ENCODE data around the gene PROB1.
"Not testable (repeated sequence)": the region's sequence is repeated elsewhere in the genome, so short reads cannot be mapped to it uniquely, and the experiment has no call there.

The PROB1 gene

GRCh38 chr5:139414581-139415130 lies 19.8 kb upstream of the PROB1 start:
- no peak for DNase-seq (ENCODE audit: low spot score)

- no peak for DNase-seq (ENCODE audit: low spot score)
These were observed 19.1 kb upstream of the PROB1 start for GRCh38 chr5:139413963-139414362.

DNA sequence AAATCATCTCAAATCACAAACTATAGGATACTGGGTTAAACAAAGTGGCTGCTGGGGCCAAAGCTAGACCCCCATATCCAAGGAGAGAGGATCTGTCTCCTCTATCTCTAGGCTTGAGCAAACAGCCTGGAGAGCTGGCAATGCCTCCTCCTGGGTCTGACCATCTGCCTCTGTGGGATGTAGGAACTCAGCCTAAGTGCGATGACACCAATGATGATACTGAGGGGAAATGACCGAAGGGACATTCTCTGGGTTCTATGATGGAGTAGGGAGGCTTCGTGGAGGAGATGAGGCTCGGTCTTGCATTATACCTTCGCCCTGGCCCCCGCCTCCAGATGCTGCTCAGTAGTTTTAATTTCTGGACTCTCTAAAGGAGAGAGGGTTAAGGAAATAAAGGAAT lies 18.2 kb upstream of the PROB1 start:
- no peak for DNase-seq (ENCODE audit: low spot score)

DNA sequence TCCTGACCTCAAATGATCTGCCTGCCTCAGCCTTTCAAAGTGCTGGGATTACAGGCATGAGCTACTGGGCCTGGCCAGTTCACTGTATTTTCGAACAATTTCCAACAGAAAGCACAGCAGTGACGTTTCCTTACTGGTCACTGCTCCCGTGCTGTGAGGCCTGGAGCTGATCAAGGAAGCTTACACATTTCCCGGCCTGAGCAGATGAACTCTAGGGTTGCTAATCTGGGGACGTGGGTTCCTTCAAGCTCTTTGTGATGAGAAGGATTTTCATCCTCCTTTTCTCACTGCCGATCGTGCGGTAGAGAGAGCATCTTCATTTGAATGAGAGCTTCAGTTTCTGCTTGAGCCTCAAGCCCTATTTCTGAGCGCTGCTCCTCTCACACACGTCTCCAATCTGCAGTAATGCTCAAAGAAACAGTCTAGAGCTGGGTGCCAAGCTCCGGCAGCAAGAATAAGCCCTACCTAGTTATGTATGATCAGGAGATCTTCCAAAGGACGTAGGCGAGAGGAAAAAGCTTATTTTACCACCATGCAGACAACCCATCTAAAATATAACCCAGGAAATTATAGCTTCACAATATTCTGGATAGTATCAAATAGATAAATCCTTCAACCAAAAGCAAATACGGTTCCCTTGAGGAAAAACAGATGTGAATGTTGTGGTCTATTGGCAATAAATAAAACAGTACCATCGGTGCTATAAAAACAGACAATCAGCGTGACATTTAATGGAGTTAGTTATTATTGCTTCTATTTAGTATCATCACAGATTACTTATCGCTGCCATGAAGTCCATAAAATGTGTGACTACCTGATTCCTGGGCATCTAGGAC lies 16.3 kb upstream of the PROB1 start:
- no peak for DNase-seq (ENCODE audit: low spot score)

DNA sequence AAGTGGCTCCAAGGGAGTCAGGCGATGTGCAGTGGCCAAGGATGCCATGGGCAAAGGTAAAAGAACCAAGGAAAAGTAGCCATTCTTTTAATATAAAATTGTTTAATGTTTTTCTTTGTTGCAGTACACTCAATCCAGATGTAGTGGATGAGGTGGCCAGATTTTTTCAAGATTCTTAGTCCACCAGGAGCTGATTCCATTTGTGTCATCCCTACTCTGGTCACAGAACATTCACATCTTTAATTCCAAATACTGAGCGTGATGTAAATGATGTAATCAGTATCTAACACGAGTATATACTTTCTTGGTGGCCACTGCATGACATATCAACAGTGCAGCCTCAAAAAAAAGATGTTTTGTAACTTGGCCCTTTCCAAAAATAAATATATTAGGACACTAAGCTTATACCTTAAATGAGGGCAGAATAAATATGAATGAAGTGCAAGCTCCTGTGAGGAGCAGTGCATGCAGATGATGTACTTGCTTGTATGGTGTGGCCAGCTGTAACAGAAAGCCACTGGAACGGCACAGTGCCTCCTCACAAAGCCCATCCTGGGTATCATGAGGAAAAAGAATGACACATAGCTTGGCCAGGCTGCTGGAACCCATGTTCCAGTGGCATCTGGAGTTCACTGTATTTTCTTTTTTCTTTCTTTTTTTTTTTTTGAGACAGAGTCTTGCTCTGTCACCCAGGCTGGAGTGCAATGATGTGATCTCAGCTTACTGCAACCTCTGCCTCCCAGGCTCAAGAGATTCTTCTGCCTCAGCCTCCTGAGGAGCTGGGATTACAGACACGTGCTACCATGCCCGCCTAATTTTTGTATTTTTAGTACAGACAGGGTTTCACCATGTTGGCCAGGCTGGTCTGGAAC lies 15.5 kb upstream of the PROB1 start:
- no peak for DNase-seq (ENCODE audit: low spot score)

DNA sequence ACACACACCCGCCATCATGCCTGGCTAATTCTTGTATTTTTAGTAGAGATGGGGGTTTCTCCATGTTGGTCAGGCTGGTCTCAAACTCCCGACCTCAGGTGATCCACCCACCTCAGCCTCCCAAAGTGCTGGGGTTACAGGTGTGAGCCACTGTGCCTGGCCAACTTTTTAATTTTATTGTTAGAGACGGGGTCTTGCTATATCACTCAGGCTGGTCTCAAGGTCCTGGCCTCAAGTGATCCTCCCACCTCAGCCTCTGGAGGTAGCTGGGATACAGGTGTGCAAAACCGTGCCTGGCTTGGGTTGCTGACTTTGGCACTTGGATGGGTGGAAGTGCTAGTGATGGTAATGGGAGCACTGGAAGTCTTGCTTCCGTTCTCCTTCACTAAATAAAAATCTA lies 14.2 kb upstream of the PROB1 start:
- not testable (repeated sequence) for DNase-seq (ENCODE audit: low spot score)

- no peak for DNase-seq (ENCODE audit: low spot score)
These were observed 13.3 kb upstream of the PROB1 start for GRCh38 chr5:139408191-139408590.

DNA sequence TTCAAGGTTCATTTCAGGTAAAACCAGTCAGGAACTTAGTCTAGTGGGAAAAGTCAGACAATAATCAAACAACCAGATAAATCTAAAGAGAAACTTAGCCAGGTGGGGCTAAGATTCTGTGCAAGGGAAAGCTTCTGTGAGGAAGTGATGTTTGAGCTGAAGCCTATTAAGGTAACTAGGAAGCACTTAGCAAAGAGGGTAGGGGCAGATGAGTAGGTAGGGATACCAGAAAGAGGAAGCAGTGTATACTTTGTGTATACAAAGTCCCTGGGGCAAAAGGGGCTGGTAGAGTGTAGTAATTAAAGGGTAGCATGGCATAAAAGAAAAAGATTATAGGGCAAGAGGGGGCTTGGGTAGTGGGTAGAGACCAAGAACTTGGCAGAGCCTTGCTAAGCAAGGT lies 12.6 kb upstream of the PROB1 start:
- DNase-seq (ENCODE audit: low spot score): no peak

GRCh38 chr5:139406963-139407362 lies 12.1 kb upstream of the PROB1 start:
- DNase-seq (ENCODE audit: low spot score): no peak

- DNase-seq (ENCODE audit: low spot score): no peak
These were observed 9.6 kb upstream of the PROB1 start for GRCh38 chr5:139404484-139404840.

GRCh38 chr5:139403787-139404483 lies 9.0 kb upstream of the PROB1 start, which contains the start of gene SPATA24:
SPATA24 (minus strand) TSS chr5:139404089; CDS start chr5:139404060, 29 bp downstream.
- DNase-seq (ENCODE audit: low spot score): peak; percentile 96

DNA sequence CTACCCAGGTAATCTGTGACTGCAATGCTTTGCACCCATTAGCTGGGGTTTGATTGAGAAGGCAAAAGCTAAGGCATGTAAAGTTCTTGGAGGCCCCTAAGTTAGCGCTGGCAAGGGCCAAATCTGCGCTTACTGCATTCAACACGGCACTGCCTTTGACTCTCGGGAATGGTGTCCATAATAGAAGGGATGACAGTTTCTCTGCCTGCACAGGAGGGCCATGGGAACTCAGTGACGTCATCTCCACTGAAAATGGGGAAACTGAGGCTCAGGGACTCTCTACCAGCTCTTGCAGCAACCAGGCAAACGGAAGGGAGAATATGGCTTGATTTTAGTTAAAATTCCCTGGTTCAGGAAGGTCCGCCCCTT lies 8.5 kb upstream of the PROB1 start:
- no peak for DNase-seq (ENCODE audit: low spot score)

DNA sequence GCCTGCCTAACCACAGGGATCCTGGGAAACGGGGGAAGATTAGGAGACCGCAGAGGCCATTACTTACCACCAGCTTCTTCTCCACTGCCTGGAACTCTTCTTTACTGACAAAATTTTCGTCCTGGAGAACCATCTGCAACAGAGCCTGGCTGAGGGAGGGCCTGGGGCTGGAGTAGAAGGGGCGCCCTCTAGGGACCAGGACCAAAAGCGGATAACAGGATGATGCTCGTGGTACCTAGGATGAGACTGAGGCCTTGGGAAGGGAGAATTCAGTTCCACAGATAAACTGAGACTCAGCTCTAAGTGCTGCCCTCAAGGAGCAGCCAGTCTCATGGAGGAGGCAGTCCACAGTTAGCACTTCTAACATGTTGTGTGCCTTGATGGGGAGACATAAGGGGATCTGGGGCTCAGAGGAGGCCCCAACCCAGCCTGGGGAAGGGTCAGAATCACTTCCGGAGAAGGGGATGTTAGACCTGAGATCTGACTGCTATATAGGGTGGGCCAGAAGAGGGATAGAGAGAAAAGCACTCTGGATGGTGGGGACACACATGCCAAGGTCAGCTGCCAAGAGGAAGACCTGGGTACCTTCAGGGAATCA lies 7.8 kb upstream of the PROB1 start:
- DNase-seq (ENCODE audit: low spot score): peak; percentile 28

- no peak for DNase-seq (ENCODE audit: low spot score)
These were observed 6.6 kb upstream of the PROB1 start for GRCh38 chr5:139401546-139401945.

- DNase-seq (ENCODE audit: low spot score): no peak
These were observed 4.7 kb upstream of the PROB1 start for GRCh38 chr5:139399501-139400121.

DNA sequence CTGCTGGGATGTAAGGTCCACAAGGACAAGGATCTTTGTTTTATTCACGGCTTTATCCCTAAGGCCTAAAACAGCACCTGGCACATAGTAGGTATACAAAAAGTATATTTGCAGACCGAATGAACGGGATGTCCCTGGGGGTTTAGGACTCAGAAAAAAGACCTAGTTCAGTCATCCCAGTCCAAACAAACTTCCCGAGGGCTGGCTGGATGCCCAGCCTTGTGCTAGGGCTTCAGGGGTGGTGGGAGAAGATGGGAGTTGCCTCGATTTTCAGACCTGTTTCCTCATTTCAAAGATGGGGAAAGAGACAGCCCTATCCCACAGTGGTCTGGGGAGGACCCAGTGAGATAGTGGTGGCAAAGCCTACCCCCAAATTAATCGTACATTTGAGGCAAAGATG lies 3.0 kb upstream of the PROB1 start:
- DNase-seq (ENCODE audit: low spot score): no peak

DNA sequence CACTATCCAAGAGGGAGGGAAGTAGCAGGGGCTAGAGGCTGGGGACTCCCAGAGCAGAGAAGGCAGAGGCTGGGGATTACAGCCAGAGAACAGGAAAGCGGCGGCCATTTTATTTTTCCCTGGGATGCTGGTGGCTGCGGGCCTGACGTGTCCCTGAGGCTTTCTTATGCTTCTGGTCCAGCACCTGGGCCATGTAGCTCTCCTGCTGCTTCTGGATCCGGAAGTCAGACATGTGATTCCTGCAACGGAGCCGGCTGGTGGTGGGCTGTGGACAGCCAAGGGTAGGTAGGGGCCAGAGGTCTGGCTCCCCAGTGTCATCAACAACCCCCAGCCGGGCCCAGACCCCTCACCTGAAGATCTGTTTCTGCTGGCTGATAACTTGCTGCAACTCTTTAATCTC lies 1.8 kb upstream of the PROB1 start:
- no peak for DNase-seq (ENCODE audit: low spot score)

GRCh38 chr5:139395844-139396640 lies 1.1 kb upstream of the PROB1 start:
- peak; percentile 43 for DNase-seq (ENCODE audit: low spot score)

DNA sequence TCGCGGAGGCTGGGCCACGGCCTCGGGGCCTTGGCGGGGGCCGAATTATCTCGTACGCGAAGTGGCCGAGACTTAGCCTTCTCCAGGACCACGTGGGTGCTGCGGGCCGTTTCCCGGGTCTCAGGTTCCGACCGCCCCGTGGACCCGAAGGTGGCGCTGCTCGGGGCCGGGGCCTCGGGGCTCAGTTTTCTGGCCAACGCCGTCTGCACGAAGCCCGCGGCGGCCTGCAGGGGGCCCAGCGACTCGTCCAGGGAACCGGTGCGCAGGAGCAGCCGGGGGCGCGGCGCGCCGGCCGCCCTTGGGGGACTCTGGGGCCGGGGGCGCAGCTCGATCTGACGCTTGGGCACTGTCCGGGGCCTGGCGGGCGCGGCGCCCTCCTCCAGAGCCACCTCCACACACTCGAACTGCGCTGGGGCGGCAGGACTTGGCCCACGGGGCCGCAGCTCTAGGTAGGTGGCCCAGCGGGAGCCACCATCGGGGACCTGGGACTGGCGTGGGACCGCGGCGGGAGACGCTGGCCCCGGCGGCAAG lies 716 bp downstream of the PROB1 start:
- peak; percentile 44 for DNase-seq (ENCODE audit: low spot score)

DNA sequence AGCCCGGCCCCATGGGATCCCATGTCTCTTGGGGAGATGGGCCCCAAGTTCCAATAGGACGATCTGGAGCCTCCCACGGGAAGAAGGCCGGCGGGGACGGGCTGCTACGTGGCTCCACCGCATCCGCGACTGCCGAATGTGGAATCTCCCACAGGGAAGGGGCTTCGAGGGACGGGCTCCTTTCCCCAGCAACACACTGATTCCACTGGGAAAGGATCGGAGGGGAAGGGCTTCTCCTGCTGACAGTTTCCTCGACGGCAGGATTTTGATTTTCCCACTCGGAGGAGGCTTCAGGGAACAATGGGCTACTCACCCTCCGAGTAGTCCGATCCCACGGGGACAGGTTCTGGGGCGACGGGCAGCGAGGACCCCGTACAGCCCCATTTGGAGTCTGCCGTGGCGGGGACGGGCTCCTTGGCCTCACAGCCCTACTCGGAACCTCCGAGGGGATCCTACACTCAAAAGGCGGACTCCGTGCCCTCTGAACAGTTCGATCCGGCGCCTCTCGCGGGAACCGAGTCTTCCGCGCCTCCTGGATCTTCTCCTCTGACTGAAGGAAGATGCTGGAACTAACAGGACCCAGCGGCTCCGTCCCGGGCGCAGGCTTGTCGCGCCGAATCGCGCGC lies 1.3 kb downstream of the PROB1 start:
- no peak for DNase-seq (ENCODE audit: low spot score)

Measured in kidney tubule cell (primary cell).